ENCODE measurements around the gene UMAD1. TPM values are rescaled to one million over a fixed set of nuclear protein-coding genes. Genes with fewer than 3 reads are reported as not detected.

UMAD1 gene
- total and polyA plus RNA-seq, 2 of the 13 experiments (the other 11 are each of a cell fraction or from before 2014, with no cell fraction given) = 16.8 to 17.6 TPM

DNA sequence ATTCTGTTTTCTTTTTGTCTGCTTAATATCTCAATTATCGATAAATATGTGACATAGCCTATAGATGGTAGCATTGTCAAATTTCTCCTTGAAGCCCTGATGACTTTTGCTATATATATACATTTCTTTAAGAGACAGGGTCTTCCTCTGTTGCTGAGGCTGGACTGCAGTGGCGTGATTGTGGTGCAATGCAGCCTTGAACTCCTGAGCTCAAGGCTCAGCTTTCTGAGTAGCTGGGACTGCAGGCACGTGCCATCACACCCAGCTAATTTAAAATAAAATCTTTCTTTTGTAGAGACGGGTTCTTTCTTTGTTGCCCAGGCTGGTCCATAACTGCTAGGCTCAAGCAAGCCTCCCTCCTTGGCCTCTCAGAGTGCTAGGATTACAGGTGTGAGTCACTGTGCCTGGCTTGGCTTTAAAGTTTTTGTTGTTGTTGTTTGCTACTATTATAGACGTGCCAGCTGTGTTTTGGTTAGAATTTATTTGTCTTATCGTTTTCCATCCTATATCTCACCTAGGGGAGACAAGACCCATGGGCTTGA lies 7.0 kb downstream of the UMAD1 start (continued):
- TF ChIP-seq, protein P1, sequence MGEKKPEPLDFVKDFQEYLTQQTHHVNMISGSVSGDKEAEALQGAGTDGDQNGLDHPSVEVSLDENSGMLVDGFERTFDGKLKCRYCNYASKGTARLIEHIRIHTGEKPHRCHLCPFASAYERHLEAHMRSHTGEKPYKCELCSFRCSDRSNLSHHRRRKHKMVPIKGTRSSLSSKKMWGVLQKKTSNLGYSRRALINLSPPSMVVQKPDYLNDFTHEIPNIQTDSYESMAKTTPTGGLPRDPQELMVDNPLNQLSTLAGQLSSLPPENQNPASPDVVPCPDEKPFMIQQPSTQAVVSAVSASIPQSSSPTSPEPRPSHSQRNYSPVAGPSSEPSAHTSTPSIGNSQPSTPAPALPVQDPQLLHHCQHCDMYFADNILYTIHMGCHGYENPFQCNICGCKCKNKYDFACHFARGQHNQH (CRISPR knock-in tag; IDR thresholded peaks at IDR 0.05) = no peak
- TF ChIP-seq SP4 (CRISPR knock-in tag; IDR thresholded peaks at IDR 0.05) (no peak), STAG1 (CRISPR knock-in tag; IDR thresholded peaks at IDR 0.05) (no peak), BRF2 (CRISPR knock-in tag; IDR thresholded peaks at IDR 0.05) (no peak), ATAD3A (CRISPR knock-in tag; IDR thresholded peaks at IDR 0.05) (no peak), HDAC2 (CRISPR knock-in tag; IDR thresholded peaks at IDR 0.05) (peak; percentile 23; the same call in 1 of the 2 replicates), SMC3 (IDR thresholded peaks at IDR 0.05; ENCODE audit: low read length) (no peak), MAX (IDR thresholded peaks at IDR 0.05) (peak; percentile 40; the same call in 1 of the 2 replicates), ZNF260 (CRISPR knock-in tag; IDR thresholded peaks at IDR 0.05; ENCODE audit: borderline replicate concordance, low read depth) (no peak), ISL2 (CRISPR knock-in tag; IDR thresholded peaks at IDR 0.05) (no peak), TIGD3 (CRISPR knock-in tag; IDR thresholded peaks at IDR 0.05; ENCODE audit: borderline replicate concordance) (no peak), GZF1 (CRISPR knock-in tag; IDR thresholded peaks at IDR 0.05) (no peak), ZBTB7A (CRISPR knock-in tag; IDR thresholded peaks at IDR 0.05) (no peak), REL (CRISPR knock-in tag; conservative IDR thresholded peaks at IDR 0.05) (no peak), ZNF124 (CRISPR knock-in tag; IDR thresholded peaks at IDR 0.05) (peak; percentile 52; the same call in 1 of the 2 replicates), ZNF780A (CRISPR knock-in tag; IDR thresholded peaks at IDR 0.05) (no peak)
- TF ChIP-seq, protein P2, sequence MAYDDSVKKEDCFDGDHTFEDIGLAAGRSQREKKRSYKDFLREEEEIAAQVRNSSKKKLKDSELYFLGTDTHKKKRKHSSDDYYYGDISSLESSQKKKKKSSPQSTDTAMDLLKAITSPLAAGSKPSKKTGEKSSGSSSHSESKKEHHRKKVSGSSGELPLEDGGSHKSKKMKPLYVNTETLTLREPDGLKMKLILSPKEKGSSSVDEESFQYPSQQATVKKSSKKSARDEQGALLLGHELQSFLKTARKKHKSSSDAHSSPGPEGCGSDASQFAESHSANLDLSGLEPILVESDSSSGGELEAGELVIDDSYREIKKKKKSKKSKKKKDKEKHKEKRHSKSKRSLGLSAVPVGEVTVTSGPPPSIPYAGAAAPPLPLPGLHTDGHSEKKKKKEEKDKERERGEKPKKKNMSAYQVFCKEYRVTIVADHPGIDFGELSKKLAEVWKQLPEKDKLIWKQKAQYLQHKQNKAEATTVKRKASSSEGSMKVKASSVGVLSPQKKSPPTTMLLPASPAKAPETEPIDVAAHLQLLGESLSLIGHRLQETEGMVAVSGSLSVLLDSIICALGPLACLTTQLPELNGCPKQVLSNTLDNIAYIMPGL (CRISPR knock-in tag; IDR thresholded peaks at IDR 0.05; ENCODE audit: borderline replicate concordance in 1 of 2, low read depth in 1 of 2) = no peak
- TF ChIP-seq, protein P3, sequence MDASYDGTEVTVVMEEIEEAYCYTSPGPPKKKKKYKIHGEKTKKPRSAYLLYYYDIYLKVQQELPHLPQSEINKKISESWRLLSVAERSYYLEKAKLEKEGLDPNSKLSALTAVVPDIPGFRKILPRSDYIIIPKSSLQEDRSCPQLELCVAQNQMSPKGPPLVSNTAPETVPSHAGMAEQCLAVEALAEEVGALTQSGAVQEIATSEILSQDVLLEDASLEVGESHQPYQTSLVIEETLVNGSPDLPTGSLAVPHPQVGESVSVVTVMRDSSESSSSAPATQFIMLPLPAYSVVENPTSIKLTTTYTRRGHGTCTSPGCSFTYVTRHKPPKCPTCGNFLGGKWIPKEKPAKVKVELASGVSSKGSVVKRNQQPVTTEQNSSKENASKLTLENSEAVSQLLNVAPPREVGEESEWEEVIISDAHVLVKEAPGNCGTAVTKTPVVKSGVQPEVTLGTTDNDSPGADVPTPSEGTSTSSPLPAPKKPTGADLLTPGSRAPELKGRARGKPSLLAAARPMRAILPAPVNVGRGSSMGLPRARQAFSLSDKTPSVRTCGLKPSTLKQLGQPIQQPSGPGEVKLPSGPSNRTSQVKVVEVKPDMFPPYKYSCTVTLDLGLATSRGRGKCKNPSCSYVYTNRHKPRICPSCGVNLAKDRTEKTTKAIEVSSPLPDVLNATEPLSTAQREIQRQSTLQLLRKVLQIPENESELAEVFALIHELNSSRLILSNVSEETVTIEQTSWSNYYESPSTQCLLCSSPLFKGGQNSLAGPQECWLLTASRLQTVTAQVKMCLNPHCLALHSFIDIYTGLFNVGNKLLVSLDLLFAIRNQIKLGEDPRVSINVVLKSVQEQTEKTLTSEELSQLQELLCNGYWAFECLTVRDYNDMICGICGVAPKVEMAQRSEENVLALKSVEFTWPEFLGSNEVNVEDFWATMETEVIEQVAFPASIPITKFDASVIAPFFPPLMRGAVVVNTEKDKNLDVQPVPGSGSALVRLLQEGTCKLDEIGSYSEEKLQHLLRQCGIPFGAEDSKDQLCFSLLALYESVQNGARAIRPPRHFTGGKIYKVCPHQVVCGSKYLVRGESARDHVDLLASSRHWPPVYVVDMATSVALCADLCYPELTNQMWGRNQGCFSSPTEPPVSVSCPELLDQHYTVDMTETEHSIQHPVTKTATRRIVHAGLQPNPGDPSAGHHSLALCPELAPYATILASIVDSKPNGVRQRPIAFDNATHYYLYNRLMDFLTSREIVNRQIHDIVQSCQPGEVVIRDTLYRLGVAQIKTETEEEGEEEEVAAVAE (CRISPR knock-in tag; IDR thresholded peaks at IDR 0.05; ENCODE audit: borderline replicate concordance) = no peak
